ENCODE results near the gene DHH.
"Not testable (repeated sequence)": the region's sequence is repeated elsewhere in the genome, so short reads cannot be mapped to it uniquely, and the experiment has no call there.

DHH gene

DNA sequence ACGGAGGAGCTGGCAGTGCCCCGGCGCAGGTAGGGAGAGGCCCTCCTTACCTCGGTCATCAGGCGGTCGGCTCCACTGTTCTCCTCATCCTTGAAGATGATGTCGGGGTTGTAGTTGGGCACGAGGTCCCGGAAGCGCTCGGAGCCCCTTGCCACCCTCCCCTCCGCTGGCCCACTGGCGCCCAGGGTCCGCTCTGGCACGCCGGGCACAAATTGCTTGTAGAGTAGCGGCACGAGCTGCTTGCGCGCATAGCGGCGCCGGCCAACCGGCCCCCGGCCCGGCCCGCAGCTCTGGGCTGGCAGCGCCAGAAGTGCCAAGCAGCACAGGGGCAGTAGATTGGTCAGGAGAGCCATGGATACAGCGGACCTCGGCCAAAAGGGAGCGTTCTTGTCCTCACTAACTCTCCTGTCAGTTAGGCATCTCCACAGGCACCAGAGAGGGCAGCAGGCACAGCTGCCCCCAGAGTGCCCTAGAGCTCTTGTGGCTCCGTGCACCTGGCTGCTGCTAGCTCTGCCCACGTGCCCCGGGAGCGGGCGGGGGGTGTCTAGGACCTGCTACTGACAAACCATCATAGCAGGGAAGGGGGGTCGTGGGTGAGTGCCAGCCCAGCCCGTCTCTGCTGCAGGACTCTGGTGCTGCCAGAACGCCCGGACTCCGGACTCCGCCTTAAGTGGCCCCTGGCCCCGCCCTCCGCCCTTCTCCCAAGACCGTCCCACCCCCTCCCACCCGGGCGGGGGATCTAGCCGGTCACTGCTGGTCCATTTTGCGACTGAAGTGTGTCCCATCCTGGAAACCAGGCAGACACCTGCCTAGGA lies at the start of gene DHH:
Gene DHH, minus strand, starts transcription at position 642 of the 815 bp plus-strand sequence. Its CDS starts 289 bp downstream, at position 353.
- no peak for DNase-seq

DNA sequence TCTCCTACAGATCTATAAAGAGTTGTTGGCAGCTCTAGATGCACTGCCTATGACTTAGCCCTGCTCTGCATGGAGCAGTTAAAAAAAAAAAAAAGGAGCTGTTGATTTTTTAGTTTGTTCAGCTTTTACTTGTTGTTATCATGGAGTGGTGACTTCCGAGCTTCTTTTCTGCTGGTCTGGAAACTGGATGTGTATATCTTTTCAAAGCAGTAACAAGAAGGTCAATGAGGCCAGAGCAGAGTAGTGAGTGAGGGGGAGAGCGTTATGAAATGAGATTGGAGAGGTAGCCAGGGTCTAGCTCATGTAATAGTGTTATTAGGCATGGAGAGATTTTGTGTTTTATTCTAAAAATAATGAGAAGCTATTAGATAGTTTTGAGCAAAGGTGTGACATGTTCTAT lies 49.8 kb upstream of the DHH start:
- no peak for DNase-seq

DNA sequence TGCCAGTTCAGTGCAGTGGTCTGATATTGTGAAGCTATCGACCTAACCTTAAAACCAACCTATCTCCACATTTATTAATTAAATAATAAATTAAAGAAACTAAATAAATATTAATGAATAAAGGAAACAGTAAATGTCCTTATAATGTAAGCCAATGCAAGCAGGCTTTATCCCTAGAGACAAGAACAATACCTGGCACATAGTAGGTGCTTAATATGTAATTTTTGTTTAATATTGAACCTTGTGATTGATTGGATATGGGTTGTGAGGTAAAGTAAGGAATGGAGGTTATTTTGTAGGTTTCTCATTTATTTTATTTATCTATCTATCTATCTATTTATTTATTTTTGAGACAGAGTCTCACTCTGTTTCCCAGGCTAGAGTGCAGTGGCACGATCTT lies 44.4 kb upstream of the DHH start:
- no peak for DNase-seq

DNA sequence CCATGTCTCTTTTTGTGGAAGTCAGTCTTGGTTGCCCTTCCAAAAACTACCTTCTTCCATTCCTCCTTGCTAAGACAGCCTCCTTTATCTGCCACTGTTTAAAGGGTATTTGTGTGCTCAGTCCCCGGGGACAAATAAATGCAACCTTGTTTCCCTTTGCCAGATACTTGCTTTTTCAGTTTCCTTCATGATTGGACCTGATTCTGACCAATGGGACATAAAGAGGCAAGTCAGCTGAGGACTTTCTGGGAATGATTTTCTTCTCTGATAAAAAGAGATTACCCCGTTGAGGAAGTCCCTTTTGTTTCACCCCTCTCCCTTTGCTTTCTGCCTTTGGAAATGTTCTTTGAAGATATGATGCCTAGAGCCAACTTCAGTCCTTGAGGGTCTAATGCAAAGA lies 44.0 kb upstream of the DHH start:
- DNase-seq, result no peak

DNA sequence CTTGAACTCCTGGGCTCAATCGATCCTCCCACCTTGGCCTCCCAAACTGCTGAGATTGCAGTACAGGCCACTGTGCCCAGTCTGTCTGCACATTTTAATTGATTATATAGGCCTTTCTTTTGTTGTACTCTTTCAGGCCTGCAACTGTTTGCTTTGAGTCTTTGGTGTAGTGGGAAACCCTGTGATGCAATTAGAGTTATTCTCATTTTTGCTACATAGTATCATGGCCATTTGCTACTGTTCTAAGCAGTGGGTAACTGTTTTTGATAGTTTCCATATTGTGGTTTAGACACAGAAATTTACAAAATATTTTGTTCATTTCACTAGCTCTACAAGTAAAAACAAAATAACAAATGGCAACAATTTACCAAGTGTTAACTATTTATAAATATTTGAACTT lies 42.9 kb upstream of the DHH start:
- DNase-seq, result no peak

DNA sequence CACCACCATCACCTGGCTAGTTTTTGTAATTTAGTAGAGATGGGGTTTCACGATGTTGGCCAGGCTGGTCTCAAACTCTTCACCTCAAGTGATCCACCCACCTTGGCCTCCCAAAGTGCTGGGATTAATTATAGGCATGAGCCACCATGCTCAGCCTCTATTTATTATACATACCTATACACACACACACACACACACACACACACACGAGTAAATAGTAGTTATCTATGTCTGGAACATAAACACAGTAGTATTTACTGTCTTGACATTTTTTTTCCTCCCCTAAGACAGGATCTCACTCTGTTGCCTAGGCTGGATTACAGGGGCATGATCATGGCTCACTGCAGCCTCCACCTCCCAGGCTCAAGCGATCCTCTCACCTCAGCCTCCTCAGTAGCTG lies 42.4 kb upstream of the DHH start:
- not testable (repeated sequence) for DNase-seq

DNA sequence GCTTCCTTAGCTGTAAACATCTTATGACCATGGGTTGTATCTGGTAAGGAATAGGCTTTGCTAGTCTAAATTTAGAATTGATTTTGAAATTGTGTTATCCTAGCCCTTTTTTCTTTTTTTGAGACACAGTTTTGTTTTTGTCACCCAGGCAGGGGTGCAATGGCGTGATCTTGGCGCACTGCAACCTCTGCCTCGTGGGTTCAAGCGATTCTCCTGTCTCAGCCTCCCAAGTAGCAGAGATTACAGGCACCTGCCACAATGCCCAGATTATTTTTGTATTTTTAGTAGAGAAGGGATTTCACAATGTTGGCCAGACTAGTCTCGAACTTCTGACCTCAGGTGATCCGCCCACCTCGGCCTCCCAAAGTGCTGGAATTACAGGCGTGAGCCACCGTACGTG lies 39.0 kb upstream of the DHH start:
- no peak for DNase-seq

DNA sequence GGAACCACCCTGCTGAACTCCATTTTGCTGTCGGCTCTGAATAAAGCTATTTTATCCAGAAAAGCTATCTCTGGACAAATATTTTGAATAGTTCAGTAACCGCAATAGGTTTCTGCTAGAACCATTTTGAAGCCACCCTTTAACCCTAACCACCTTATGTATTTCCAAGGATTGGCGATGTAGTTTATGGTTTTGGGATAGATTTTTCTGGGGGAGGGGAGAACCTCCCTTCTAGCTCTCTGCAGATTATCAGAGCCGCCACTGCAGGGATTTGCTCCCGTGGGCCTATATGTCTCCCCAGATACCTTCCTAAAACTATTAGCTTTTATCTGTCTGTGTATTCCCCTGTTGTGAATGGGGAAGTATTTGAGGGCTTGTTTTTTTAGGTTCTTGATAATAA lies 38.4 kb upstream of the DHH start:
- DNase-seq, result no peak

DNA sequence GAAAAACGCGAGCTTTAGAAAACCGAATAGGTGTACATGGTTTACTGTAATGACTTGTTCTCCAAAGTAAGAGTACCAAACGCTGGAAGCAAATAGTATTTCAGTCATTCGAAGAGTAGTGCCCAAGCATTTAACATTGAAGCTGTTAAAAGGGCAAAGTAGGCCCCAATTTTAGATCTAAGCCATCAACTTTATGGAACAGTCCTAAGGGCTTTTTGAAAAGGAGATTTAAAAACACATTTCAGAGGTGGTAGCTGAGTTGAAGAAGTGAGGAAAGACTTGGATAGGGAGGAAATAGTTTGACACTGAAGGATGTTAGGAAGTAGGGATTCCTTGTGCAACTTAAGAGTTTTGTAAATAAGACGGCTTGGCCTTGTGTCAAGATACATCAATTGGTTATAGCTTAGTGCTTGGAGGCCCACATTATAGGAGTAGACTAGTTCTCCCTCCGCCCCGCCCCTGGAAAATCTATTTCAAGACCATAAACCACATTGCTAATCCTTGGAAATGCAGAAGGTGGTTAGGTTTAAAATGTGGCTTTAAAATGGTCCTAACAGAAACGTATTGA lies 37.4 kb upstream of the DHH start:
- peak; percentile 66 for DNase-seq

DNA sequence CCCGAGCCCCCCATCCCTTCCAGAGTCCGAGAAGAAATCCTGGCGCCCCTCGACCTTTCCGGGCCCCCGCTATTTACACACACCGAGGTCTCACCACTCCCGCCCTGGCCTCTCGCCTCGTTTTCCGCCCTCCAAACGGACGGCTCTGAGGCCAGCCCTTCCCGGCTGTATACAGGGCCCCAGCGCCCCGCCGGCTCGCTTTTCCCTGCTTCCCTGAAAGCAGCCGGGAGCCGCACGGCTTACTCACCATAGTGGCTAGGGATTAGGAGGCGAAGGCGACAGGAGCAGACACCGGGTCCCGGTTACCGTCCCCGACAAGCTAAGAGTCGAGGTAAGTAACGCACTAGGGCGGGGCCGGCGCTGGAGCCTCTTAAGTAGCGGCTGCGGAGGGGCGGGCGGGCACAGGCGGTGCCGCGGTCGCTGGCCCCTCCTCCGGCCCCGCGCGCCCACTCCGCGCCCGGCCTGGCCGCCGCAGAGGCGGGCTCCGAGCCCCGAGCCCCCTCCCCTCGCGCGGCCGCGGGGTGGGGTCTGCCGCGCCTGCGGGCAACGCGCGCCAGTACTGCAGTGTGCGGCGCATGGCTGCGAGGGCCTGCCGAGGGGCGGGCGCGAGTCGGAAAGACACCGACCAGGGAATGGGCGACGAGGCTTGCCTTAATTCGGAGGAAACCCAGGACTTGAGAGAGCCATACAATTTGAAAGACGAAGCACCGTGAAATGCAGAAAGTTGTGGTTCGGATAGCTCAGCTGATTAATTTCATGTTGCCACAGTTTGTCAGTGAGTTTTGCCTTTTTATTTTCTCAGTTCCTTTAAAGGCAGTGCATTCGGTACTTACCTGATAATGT lies 36.7 kb upstream of the DHH start, which contains the start of gene TUBA1B:
Gene TUBA1B, minus strand, starts transcription at position 345 of the 843 bp plus-strand sequence. Its CDS starts 95 bp downstream, at position 250.
- DNase-seq, result peak; percentile 89

DNA sequence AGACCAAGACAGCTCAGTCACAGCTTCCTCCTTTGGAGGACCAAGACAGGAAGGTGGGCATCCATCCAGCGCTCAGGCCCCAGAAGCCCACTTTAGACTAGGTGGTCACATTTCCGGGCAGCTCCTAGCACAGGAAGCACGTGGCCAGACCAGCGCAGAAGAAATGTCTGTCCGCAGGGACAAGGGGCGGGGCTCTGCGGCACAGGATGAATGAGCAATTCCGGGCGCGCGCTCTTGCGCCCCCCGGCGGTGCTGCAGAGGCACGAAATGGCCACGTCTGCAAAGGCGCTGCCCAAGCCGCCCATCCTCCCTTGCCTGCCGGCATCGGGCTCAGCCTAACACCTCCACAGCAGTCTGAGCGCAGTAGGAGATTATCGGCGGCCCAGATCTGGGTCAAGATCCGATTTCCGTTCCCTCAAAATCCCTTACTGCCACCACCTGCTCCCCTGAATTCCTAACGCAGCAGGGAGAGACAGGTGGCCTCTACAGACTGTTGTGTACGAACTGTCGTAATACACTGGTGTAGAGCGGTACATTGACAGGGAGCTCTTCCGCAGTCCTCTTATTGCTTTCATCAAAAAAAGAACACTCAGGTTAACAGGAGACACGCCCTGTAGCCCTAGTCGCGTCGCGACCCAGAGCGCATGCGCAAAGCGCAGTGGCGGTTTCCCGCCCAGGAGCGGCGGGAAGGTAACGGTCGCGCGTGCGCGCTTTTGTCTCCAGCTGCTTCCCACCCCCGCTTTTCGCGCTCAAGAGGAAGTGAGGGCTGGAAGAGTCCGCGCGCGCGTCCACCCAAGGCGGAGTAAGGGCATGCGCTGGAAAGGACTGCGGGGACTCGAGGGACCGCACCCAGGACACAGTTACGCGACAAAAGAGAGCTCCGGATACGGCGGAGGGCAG lies 35.8 kb upstream of the DHH start:
- peak; percentile 77 for DNase-seq

DNA sequence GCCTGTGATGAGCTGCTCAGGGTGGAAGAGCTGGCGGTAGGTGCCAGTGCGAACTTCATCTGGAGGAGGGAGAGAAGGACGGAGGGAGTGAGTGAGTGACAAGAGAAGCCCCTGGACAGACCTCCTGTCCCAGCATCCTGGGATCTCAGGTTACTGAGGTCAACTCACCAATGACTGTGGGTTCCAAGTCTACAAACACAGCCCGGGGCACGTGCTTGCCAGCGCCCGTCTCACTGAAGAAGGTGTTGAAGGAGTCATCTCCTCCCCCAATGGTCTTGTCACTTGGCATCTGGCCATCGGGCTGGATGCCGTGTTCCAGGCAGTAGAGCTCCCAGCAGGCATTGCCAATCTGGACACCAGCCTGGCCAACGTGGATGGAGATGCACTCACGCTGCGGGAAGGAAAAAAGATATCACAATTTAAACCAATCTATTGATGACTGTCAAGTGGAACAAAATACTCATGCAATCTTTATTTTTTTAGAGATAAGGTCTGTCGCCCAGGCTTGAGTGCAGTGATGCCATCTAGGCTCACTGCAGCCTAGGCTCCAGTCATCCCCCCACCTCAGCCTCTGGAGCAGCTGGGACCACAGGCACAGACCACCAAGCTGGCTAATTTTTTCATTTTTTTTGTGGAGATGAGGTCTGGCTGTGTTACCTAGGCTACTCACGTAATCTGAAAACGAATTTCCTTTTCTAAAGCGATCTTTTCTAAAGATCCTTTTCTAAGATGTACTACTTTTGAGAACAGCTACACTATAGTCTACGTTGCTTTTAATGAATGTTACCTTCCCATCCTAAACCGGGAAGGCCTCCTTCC lies 34.9 kb upstream of the DHH start:
- no peak for DNase-seq

DNA sequence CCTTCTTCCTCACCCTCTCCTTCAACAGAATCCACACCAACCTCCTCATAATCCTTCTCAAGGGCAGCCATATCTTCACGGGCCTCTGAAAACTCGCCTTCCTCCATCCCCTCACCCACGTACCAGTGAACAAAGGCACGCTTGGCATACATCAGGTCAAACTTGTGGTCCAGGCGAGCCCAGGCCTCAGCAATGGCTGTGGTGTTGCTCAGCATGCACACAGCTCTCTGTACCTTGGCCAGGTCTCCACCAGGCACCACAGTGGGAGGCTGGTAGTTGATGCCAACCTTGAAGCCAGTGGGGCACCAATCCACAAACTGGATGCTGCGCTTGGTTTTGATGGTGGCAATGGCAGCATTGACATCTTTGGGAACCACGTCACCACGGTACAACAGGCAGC lies 33.4 kb upstream of the DHH start:
- not testable (repeated sequence) for DNase-seq

DNA sequence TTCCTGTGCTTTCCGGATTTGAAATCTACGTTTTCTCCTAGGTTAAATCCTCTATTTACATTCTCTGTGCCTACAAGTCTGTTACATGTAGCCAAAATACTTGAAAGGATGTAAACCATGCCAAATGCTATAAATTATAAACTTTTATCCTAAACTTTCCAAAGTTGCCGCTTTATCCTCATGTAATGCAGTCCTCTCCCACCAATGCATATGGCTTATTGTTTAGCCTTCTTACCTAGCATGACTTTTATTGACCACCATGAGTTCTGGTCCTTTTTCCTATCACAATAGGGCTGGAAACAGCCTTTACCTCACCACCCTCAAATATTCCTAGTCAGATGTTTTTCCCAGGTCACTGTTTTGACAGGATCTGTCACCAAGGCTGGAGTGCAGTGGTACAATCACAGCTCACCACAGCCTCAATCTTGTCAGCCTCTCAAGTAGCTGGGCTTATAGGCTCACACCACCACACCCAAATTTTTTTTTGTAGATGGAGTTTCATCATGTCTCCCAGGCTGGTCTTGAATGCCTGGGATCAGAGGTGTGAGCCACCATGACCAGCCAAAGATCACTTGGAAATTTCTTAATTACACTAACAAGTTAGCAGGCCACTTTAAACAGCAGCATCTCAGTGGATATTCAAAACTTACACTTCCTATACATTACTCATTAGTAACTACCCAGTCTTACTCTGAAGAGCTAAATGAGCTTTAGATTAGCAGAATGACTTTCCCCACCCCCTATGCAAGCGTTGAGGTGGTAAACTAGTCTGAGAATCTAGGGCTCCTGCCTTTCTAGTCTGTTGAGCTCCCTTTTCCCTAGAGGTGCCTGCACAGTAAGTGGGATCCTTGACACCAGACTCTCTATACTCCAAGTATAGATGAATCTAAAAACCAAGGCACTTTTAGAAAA lies 32.5 kb upstream of the DHH start:
- DNase-seq, result peak; percentile 26

DNA sequence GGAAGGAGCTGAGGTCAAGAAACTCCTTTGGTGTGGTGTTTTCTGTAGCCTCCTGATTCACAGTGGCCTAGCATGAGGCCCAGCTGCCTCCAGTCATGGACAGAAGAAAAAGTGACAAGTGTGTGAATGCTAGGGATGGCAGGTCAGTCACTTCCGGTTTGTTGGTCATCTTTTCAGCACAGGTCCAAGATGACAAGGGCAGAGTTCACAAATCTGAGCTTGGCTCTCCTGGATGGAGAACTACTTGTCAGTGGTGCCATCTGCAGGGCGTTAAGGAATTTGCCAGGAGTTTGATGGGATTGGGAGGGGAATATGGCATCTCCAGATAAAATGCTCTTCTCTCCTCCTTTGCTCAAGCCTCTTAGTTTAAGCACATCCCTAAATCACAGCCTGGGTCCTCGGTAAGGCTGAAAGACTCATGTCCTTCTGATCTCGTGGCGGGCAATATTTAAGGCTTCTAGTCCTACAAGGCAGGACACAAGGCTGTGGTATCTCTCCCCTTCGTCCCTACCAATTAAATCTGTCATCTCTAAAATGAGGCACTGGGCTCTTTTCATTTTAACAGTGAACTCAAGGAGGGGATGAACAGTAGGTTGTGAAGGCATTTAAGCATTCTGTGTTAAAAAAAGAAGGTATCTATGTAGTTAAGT lies 26.6 kb upstream of the DHH start:
- DNase-seq, result no peak

DNA sequence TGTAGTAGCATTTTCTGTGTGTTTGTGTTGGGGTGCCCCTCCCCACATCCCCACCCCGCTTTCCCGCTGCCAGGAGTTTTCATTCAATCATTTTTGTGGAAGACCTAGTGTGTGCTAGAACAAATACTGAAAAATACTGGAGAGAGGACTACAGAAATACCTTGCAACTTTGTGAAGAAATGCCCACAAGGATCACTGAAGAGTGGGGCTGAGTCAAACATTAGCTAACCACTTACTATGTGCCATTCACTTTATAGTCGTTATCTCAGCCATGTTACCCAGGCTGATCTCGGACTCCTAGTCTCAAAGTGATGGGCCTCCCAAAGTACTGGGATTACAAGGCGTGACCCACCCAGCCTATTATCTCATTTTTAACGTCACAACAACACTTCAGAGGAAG lies 16.6 kb upstream of the DHH start:
- DNase-seq, result no peak

DNA sequence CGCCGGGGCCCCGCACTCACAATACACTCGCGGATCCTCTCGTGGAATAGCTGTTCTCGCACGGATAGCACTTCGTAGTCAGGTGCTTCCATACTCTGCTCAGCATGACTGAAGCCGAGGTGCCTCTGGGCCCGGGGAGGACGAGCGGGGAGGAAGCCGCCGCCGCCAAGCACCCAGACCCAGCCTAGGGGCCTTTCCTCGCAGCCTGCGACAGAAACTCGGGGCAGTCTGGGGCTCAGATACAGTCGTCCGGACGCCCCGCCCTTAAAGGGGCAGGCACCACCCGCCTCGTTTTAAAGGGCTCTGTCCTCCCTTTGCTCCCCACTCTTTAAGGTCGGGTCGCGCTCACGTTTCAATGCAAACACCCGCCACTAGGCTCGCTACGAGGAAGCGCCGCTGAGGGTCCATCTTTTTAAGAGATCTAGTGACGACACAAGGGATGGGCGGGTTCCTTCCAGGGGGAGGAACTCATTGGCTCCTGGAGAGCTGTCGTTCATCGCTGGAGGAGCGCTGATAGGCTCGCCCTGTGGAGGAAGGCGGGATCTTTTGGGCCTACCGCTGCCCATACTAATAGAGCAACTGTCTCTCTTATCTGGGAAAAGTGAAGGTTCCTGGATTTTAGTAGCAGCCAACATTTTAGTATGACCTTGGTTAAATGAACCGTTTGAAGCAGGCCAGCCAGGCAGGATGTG lies 16.0 kb upstream of the DHH start, which contains the start of gene LMBR1L:
Gene LMBR1L, minus strand, starts transcription at position 384 of the 692 bp plus-strand sequence. Its CDS starts 292 bp downstream, at position 92.
- peak; percentile 96 for DNase-seq

DNA sequence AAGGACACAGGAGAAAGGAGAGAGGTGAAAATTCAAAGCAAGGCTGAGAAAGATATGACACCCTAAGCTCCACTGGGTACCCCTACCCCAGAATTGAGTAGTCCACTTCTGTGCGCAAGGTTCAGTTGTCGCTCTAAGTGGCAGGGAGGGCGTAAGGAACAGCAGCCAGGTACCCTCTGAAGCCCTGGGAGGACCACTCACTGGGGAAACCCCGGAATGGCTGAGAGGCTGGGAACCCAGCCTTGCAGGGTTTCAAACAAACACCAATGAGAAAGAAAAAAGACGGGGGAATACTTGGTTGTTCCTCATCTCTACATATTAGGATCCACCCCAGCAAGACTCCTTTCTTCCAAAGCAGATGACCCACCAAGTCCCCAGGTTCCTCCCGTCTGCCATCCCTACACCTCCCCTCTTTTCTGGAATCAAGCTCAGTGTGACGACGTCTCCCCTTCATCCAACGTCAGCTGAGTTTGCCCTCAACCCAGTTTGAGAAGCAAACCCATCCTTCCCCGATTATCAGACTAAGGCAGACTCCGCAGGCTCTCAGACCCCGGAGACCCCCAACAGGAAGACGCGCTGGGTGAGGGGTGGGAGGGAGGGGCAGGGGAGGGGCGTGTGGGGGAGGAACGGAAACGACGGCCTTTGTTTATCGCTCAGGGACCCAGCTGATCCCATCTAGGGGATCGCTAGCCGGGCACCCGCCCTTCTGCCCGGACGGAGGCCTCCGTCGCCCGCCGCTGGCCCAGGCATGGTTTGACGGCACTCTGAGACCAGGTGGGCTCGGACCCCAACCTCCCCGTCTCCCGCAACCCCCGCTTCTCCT lies 15.3 kb upstream of the DHH start:
- no peak for DNase-seq
